Bronchial epithelial cell (primary cell): ENCODE measurements around the gene USP49. TPM values are rescaled to one million over a fixed set of nuclear protein-coding genes. Genes with fewer than 3 reads are reported as not detected.
"Not testable (repeated sequence)": the region's sequence is repeated elsewhere in the genome, so short reads cannot be mapped to it uniquely, and the experiment has no call there.

Experiments
- DNase-seq: peaks from one replicate; pipeline ENCODE4 v3.0.0-alpha.2; 2010; ENCODE audit warnings: low read depth
- FAIRE-seq: peaks from 2 replicates; lab custom pipeline; 2011; peaks lifted over from hg19 to GRCh38; lab: Jason Lieb, UNC
- H3K27me3 ChIP-seq: 2 replicates; pipeline ENCODE4 v1.5.1; 2011; ENCODE audit warnings: low read length; ENCODE audit not compliant: control insufficient read depth, insufficient read depth
- H3K36me3 ChIP-seq: 2 replicates; pipeline ENCODE4 v1.5.1; 2011; ENCODE audit warnings: low read length; ENCODE audit not compliant: control insufficient read depth, insufficient read depth
- H3K4me3 ChIP-seq: 2 replicates; pipeline ENCODE4 v1.5.1; 2011; ENCODE audit warnings: mild to moderate bottlenecking, low read depth, low read length, control low read depth
- total RNA-seq: library from RNA; depleted of rRNA; stranded (reverse); fragments of >200 nt; gene quantifications from 2 replicates; pipeline ENCODE4 v1.2.1, GENCODE V29; 2014
- TF ChIP-seq, protein P1 (sequence below): IDR thresholded peaks from 2 replicates; pipeline ENCODE4 v1.5.1; 2011; ENCODE audit warnings: mild to moderate bottlenecking, moderate library complexity, low read length, control low read depth, inconsistent platforms; ENCODE audit not compliant: insufficient read depth, severe bottlenecking

Gene USP49
- total RNA-seq, 1 donor from 2014 or later: 1.6 TPM

DNA sequence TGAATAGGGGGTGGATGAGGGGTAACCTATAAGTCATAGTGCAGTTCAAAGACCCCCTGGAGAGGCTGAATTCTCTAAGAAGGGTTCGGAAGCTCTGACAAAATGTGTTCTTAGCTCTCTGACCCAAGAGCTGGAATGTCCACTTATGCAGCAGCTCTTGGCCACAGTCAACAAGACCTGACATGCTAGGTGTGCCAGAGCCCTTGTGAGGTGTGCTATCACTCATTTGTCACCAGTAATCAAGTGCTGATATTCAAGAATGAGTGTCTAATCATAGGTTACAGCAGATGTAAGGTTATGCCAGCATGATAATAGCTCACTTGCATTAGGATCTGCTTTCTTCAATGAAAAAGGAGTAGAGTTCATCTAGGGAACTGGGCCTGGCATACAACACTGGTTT lies 79.6 kb downstream of the USP49 start:
- TF ChIP-seq, protein P1, sequence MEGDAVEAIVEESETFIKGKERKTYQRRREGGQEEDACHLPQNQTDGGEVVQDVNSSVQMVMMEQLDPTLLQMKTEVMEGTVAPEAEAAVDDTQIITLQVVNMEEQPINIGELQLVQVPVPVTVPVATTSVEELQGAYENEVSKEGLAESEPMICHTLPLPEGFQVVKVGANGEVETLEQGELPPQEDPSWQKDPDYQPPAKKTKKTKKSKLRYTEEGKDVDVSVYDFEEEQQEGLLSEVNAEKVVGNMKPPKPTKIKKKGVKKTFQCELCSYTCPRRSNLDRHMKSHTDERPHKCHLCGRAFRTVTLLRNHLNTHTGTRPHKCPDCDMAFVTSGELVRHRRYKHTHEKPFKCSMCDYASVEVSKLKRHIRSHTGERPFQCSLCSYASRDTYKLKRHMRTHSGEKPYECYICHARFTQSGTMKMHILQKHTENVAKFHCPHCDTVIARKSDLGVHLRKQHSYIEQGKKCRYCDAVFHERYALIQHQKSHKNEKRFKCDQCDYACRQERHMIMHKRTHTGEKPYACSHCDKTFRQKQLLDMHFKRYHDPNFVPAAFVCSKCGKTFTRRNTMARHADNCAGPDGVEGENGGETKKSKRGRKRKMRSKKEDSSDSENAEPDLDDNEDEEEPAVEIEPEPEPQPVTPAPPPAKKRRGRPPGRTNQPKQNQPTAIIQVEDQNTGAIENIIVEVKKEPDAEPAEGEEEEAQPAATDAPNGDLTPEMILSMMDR: no peak
- FAIRE-seq: no peak
- Histone ChIP-seq H3K36me3 (no peaks in the 10 kb centered on the region), H3K27me3 (no peaks in the 10 kb centered on the region), H3K4me3 (no peak overlapping the region)
- DNase-seq: peak; percentile 69

DNA sequence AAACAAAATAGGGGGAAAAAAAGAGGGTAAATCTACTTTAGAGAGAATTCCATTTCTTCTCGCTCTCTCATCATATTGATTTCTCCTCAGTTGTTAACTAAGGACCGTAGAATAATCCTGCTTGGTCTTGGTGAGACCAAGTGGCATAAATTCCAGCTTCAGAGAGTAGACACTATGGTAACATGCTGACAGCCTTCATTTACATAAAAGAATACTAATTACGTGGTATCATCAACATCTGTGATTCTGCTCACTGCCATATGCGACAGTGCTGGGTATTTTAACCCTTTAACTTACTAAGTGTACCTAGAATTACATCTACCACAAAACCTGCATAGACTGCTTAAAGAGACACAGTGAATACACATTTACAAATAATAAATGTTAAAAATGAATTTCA lies 80.5 kb downstream of the USP49 start:
- no peaks in the 10 kb centered on the region for H3K27me3 ChIP-seq
- H3K36me3 ChIP-seq: no peaks in the 10 kb centered on the region
- FAIRE-seq: no peak
- no peak for DNase-seq
- no peak overlapping the region for H3K4me3 ChIP-seq
- TF ChIP-seq, protein P1: no peak

DNA sequence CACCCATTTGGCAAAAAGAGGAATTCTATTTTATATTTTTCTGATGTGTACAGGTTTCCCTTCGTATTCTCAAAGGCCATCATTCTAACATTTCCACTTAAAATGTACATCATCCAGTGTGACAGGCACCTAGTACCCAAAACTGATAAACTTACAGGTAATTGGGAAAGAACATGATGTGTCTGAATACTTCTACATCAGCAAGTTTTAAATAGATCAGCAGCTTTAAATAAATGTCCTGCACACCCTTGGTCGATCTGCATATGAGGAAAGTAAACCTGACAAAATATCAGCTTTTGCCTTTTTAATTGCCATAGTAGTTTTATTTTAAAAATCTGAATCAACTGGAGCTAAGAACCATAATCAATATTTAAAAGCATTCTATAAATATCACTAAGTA lies 81.2 kb downstream of the USP49 start:
- Histone ChIP-seq H3K4me3 (no peak overlapping the region), H3K36me3 (no peaks in the 10 kb centered on the region), H3K27me3 (no peaks in the 10 kb centered on the region)
- no peak for DNase-seq
- TF ChIP-seq, protein P1: no peak
- no peak for FAIRE-seq

DNA sequence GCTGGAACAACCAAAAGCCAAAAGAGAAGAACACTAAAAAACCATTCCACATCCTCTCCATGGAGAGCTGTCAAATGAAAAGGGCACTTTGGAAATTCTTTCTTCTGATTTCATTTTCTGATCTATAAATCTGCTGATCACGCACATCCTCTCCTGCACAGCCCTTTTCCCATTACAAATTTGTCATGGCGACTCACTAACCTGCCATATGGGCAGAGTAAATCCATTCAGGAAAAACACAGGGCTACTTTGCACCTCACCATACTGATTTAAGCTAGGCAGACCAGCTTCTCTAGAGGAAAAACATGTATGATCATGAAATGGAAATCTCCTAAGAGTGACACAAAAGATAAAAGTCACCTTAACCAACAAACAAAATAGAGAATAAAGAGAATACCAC lies 81.7 kb downstream of the USP49 start:
- TF ChIP-seq, protein P1: no peak
- DNase-seq (peak; percentile 64), FAIRE-seq (no peak)
- no peaks in the 10 kb centered on the region for H3K27me3 ChIP-seq
- H3K4me3 ChIP-seq: no peak overlapping the region
- no peaks in the 10 kb centered on the region for H3K36me3 ChIP-seq

DNA sequence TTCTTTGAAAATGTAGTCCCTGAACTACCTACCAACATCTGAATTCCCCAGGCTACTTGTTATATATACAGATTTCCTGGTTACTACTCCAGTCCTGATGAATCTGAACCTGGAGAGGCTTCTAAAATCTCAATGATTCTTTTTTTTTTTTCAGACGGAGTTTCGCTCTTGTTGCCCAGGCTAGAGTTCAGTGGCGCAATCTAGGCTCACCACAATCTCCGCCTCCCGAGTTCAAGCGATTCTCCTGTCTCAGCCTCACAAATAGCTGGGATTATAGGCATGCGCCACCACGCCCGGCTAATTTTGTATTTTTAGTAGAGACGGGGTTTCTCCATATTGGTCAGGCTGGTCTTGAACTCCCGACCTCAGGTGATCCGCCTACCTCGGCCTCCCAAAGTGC lies 83.2 kb downstream of the USP49 start:
- not testable (repeated sequence) for H3K4me3 ChIP-seq, H3K27me3 ChIP-seq, FAIRE-seq, H3K36me3 ChIP-seq, DNase-seq

DNA sequence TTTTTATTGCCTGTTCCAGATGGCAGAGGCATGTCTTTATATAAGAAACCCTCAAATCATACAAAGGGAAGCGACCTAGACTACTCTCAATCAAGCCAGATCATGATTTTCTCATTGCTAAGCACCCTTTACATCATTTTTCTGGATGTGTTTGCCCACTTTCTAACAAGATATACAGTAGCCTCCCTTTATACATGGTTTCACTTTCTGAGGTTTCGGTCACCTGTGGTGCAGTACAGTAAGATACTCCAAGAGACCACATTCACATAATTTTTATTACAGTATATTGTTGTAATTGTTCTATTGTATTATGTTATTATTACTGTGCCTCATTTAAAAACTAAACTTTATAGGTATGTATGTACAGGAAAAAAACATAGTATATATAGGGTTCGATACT lies 84.1 kb downstream of the USP49 start:
- H3K27me3 ChIP-seq: no peaks in the 10 kb centered on the region
- FAIRE-seq (no peak), DNase-seq (no peak)
- H3K4me3 ChIP-seq: no peak overlapping the region
- H3K36me3 ChIP-seq: no peaks in the 10 kb centered on the region
- TF ChIP-seq, protein P1: no peak
